ENCODE measurements around the gene HIGD1A.

The HIGD1A gene

GRCh38 chr3:42800251-42800650 lies 4.0 kb downstream of the HIGD1A start:
- no peak for DNase-seq (ENCODE audit: low read depth in 2 of 2)

- no peak for DNase-seq (ENCODE audit: low read depth in 2 of 2)
These were observed 4.9 kb downstream of the HIGD1A start for GRCh38 chr3:42799376-42799775.

GRCh38 chr3:42796332-42796885 lies 7.9 kb downstream of the HIGD1A start:
- no peak for DNase-seq (ENCODE audit: low read depth in 2 of 2)

DNA sequence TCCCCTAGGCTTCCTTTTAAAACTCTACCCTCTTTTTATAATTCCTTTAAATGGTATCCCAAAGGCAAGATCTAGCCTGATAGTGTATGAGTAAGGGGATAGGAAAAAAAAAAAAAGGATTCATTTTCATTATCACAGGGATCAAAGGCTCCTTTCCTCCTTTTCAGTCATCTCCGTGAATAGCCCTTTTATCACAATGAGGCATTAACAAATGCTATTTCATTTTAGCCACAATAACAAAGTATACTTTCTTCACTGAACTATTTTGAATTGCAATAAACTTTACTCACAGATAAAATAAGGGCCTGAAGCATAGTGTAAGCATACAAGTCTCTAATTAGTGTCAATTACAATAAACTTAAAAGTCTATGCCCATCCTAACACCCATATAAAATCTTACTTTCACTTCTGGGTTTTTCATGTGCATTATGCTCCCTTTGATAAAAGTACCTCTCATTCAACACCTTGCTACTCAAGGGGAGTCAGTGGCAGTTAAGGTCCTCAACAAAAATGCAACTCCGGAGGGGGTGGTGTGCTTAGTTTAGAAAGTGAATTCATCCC lies 8.6 kb downstream of the HIGD1A start:
- no peak for DNase-seq (ENCODE audit: low read depth in 2 of 2)

DNA sequence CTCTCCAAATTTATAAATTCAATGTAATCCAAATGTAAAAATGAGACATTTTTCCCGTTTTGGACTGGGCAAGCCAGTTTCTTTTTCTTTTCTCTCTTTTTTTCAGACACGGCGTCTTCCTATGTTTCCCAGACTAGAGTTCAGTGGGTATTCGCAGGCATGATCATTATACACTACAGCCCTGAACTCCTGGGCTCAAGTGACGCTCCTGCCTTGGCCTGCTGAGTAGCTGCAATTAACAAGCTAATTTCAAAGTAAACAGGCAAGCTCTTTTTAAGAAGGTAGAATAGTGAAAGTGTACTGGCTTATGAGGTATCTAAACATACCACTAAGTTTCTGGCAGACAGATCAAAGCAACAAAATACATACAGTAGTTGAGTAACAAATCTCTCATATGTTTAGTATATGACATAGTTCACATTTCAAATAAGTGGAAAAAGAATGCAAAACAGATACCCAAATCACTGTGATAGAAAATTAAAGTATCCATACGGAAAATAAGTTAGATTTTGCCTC lies 13.5 kb downstream of the HIGD1A start:
- no peak for DNase-seq (ENCODE audit: low read depth in 2 of 2)

- DNase-seq (ENCODE audit: low read depth in 2 of 2): no peak
These were observed 17.7 kb downstream of the HIGD1A start for GRCh38 chr3:42786631-42787030.

DNA sequence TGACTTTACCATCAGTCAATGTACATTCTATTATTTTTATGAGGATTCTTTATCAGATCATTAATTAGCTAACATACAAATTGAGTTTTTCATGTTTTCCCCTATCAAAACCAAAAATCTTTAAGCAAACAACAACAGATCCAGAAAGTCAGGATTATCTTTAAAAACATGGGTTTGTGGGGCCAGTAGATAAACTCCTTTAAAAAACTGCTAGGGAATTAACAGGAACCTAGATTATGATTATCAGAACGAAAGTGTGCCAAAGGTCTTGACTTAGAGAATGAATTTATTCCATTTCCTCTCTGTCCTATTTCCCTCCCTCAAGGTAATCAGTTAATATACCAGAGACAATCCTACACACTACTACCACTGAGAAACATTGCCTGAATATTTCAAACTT lies 18.1 kb downstream of the HIGD1A start:
- no peak for DNase-seq (ENCODE audit: low read depth in 2 of 2)

DNA sequence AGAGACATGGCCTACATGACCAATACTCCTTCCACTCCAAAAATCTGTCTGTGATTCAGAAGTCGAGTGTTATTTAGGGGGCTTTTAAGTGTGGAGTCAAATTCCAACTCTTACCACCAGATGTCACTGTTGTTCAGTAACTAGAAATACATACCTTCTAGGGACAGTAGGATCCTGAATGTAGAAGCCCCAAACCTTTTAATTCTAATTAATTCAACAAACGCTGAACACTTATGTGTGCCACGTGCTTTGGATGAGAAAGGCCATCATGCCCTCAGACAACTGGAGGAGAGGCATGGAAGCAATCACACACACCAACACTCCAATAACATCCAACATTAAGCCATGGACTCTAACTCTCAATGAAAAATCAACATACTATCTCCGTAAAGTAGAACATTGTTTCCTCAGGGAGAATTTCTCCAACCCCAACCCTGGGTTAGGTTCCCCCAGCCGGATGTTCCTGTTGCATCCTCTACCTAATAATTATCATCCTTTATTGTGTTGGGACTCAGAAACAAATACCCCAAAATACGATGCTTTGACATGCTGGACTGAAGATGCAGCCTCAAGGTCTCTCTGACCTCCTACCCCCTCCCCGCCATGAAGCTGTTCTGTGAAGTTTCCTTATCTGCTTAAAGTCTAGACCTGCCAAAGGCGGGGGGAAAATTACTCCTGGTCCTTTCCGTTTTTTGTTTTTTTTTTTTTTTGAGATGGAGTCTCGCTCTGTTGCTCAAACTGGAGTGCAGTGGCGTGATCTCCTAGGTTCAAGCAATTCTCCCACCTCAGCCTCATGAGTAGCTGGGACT lies 23.2 kb downstream of the HIGD1A start:
- DNase-seq (ENCODE audit: low read depth in 2 of 2): no peak

DNA sequence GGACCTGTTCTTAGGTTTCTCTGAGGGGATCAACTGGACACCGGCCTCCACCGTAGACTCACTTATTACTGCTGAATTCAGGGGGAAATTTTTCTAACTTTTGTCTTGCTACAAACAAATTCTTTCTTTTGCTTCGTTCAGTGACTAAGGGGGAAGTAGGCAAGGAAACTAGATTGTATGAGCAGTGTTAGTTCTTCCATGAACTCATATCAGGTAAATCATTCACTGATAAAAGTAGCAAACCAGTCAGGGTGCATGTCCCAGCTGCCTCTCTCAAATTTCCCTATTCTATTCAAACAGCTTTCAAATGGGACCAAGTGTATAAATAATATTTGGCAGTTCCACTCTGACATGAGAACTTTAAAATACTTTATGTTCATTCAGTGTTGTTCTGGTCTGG lies 23.9 kb downstream of the HIGD1A start:
- DNase-seq (ENCODE audit: low read depth in 2 of 2): no peak

DNA sequence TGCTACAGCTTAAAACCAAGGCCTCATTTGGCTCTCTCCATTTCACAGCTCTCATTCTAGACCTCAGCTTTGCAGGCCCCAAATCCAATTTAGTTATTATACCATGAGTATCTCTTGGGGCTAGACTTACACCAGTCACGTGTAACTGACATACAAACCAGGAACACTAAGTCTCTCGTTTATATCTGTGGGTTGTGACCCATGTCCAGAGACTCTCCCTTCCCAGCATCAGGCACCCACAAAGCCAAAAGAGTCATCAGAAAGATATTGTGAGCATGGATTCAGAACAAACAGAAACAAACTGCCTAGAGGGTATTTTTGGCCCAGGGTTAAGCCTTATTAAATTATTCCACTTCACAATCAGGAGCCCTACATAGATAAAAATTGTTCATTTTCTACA lies 25.6 kb downstream of the HIGD1A start:
- no peak for DNase-seq (ENCODE audit: low read depth in 2 of 2)

DNA sequence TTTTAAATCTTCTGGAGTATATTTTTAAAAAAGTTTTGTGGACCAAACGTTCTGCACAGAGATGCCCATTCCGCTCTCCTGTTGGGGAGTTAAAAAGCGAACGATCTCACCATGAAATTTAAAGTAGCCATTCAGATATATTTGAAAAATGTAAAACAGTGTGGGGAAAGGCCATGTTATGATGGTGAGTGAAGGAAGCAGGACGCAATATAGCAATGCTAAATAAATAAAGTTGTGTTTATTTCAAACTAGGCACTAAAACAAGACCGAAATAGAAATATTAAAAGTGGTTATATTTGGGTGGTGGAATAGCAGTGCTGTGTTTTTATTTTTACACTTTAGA lies 30.9 kb downstream of the HIGD1A start:
- no peak for DNase-seq (ENCODE audit: low read depth in 2 of 2)

DNA sequence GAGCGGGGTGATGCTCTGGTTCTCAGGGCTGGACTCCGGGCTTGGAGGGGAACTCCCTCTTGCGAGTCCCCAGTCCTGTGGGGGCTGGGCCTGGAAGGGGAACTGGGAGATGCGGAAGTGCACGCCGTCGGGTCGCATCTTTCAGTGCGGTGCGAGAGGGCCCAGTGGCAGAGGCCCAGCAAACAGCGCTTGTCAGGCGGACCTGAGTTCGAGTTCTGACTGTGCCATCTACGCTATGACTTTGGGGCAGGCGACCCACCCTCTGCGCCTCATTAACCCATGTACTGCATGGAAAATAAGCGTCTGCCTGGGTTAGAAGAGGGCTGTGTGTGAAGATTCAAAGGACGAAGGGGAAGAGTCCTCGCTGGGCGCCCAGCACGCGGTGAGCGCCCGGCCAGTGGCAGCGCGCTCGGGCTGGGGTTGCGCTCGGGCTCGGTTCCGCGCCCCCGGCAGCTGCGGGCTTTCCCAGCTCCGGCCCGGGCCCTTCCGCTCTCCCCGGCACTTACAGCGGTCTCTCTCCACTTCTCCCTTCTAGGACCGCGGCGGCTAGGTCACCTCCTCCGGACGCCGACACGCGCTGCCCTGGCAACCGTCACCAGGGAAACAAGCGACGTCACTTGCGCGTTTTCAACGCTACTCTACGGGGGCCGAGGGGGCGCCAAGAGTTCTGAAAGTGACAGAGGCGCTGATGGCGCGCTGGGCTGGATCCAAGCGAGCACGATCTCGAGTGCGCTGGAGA lies 31.5 kb downstream of the HIGD1A start, which contains the start of gene CCDC13:
TSS of gene CCDC13 (minus strand) at position 584 of the 739 bp plus-strand sequence. CDS start 14,908 bp downstream, outside the sequence.
- DNase-seq (ENCODE audit: low read depth in 2 of 2): peak; percentile 91 to 92

DNA sequence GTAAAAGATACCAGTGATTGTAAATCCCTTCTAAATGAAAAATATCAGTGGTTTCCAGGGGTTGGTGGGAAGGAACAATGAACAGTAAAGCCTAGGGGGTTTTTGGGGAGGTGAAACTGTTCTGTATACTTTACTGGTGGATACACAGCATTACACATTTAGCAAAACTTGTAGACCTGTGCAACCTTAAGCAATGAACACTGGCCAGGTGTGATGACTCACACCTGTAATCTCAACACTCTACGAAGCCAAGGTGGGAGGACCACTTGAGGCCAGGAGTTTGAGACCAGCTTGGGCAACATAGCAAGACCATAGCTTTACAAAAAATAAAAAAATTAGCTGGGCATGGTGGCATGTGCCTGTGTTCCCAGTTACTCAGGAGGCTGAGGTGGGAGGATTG lies 33.0 kb downstream of the HIGD1A start:
- no peak for DNase-seq (ENCODE audit: low read depth in 2 of 2)

DNA sequence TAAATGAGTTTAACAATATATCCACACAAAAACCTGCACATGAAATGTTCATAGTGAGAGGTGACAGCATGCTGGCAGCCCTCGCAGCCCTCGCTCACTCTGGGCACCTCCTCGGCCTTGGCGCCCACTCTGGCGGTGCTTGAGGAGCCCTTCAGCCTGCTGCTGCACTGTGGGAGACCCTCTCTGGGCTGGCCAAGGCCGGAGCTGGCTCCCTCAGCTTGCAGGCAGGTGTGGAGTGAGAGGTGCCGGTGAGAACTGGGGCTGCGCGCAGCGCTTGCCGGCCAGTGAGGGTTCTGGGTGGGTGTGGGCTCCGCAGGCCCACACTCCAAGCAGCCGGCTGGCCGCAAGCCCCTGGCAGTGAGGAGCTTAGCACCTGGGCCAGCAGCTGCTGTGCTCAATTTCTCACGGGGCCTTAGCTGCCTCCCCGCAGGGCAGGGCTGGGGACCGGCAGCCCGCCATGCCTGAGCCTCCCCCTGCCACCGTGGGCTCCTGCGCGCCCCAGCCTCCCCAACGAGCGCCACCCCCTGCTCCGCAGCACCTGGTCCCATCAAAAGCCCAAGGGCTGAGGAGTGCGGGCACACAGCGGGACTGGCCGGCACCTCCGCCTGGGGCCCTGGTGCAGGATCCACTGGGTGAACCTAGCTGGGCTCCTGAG lies 34.7 kb downstream of the HIGD1A start:
- no peak for DNase-seq (ENCODE audit: low read depth in 2 of 2)

- no peak for DNase-seq (ENCODE audit: low read depth in 2 of 2)
These were observed 39.6 kb downstream of the HIGD1A start for GRCh38 chr3:42764561-42765295.

DNA sequence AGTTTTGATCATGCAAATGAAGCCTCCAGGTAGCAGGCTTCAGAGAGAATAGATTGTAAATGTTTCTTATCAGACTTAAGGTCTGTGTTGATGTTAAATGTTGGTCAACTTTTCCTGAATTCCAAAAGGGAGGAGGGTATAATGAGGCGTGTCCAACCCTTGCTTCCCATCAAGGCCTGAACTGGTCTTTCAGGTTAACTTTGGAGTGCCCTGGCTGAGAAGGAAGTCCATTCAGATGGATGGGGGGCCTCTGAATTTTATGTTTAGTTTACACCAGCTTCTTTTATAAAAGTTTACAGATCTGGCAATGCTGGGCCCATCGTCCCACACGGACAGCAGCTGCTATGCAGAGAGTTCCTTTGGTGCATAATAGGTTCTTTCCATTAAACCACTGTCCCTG lies 40.2 kb downstream of the HIGD1A start:
- no peak for DNase-seq (ENCODE audit: low read depth in 2 of 2)

DNA sequence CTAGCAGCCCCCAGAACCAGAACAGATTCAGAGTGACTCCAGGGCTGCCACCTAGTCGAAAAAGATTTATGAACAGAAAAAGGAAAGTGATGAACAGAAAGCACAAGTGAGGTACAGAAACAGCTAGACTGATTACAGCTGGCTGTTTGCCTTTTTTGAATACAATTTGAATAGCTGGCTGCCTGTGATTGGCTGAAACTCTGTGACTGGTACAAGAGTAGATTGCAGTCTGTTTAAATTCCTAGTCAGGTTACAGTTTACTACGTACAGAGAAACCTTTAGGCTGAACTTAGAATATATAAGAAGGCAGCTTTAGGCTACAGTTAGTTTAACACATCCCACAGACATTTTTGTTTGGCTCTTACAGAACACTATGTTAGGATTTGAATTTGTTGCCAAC lies 41.3 kb downstream of the HIGD1A start:
- no peak for DNase-seq (ENCODE audit: low read depth in 2 of 2)

GRCh38 chr3:42762046-42762724 lies 42.1 kb downstream of the HIGD1A start:
- DNase-seq (ENCODE audit: low read depth in 2 of 2): no peak

DNA sequence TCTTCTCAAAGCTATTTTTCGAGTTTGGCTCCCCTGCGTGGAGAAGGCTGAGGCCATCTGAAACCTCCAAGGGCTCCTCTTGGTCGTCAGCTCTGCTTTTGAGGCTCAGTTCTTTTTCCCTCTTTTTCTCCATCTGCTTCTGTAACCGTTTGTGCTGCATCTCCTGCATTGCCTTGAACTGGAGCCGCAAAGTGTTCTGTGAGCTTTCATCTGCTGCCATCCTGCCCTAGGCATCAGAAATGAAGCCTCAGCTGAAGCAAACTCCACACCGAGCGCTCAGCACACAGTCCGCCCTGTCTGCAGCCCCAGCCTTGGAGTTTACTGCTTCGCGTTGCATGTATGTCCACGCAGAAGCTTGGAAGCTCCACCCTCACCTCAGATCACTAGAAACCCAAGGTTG lies 46.2 kb downstream of the HIGD1A start:
- DNase-seq (ENCODE audit: low read depth in 2 of 2): no peak

- no peak for DNase-seq (ENCODE audit: low read depth in 2 of 2)
These were observed 47.5 kb downstream of the HIGD1A start for GRCh38 chr3:42756681-42757213.
